Trophoblast cell (in vitro differentiated cells and primary cell): ENCODE data around the gene TEX22.

ENCODE experiments used
- DNase-seq, 2 donors: peaks; one replicate each; pipeline ENCODE4 v3.0.0-alpha.2; 2016
- H2AFZ ChIP-seq: 2 replicates; pipeline ENCODE4 v1.6.1; 2013; ENCODE audit warnings: low read length, moderate library complexity, mild to moderate bottlenecking; ENCODE audit not compliant: insufficient read depth, poor library complexity
- H2AK5ac ChIP-seq: 2 replicates; pipeline ENCODE4 v1.6.1; 2013; ENCODE audit warnings: mild to moderate bottlenecking, low read length
- H2BK120ac ChIP-seq: 2 replicates; pipeline ENCODE4 v1.6.1; 2013; ENCODE audit warnings: low read length, mild to moderate bottlenecking, moderate library complexity; ENCODE audit not compliant: insufficient read depth, poor library complexity
- H2BK12ac ChIP-seq: 2 replicates; pipeline ENCODE4 v1.6.1; 2013; ENCODE audit warnings: mild to moderate bottlenecking, low read length, moderate library complexity
- H2BK5ac ChIP-seq: 2 replicates; pipeline ENCODE4 v1.6.1; 2013; ENCODE audit warnings: low read length, low read depth, moderate library complexity, mild to moderate bottlenecking; ENCODE audit not compliant: poor library complexity
- H3K14ac ChIP-seq: 2 replicates; pipeline ENCODE4 v1.6.1; 2013; ENCODE audit warnings: mild to moderate bottlenecking, low read length
- H3K18ac ChIP-seq: 2 replicates; pipeline ENCODE4 v1.6.1; 2013; ENCODE audit warnings: mild to moderate bottlenecking, low read length
- H3K23ac ChIP-seq: 2 replicates; pipeline ENCODE4 v1.6.1; 2013; ENCODE audit warnings: low read length
- H3K27ac ChIP-seq: 2 replicates; pipeline ENCODE4 v1.5.1; 2013; ENCODE audit warnings: low read depth, mild to moderate bottlenecking, inconsistent platforms, low read length, moderate library complexity
- H3K27me3 ChIP-seq: 2 replicates; pipeline ENCODE4 v1.6.1; 2013; ENCODE audit warnings: inconsistent platforms, mild to moderate bottlenecking, low read length, moderate library complexity; ENCODE audit not compliant: insufficient read depth
- H3K36me3 ChIP-seq, 2 experiments: 1 replicate in 1 of 2; 2 replicates in 1 of 2; pipeline ENCODE4 v1.6.1; 2013; ENCODE audit warnings: low read length in 2 of 2, mild to moderate bottlenecking in 2 of 2, moderate library complexity in 1 of 2; ENCODE audit not compliant: insufficient read depth in 2 of 2, control insufficient read depth in 1 of 2
- H3K4ac ChIP-seq: 2 replicates; pipeline ENCODE4 v1.6.1; 2013; ENCODE audit warnings: low read depth, mild to moderate bottlenecking, low read length, moderate library complexity
- H3K4me1 ChIP-seq, 2 experiments: 1 replicate in 1 of 2; 2 replicates in 1 of 2; pipeline ENCODE4 v1.6.1; 2013; ENCODE audit warnings: low read length in 2 of 2, mild to moderate bottlenecking in 2 of 2, moderate library complexity in 1 of 2; ENCODE audit not compliant: insufficient read depth in 2 of 2, control insufficient read depth in 1 of 2
- H3K4me2 ChIP-seq: 2 replicates; pipeline ENCODE4 v1.6.1; 2013; ENCODE audit warnings: inconsistent platforms, mild to moderate bottlenecking, low read length, moderate library complexity
- H3K4me3 ChIP-seq: 2 replicates; pipeline ENCODE4 v1.5.1; 2013; ENCODE audit warnings: mild to moderate bottlenecking, low read depth, low read length, inconsistent platforms
- H3K79me1 ChIP-seq: one replicate; pipeline ENCODE4 v1.6.1; 2013; ENCODE audit warnings: low read length
- H3K79me2 ChIP-seq: 2 replicates; pipeline ENCODE4 v1.6.1; 2013; ENCODE audit warnings: low read length, mild to moderate bottlenecking; ENCODE audit not compliant: control insufficient read depth, insufficient read depth, poor library complexity
- H3K9ac ChIP-seq: 2 replicates; pipeline ENCODE4 v1.6.1; 2013; ENCODE audit warnings: mild to moderate bottlenecking, low read length
- H3K9me3 ChIP-seq: 2 replicates; pipeline ENCODE4 v1.6.1; 2013; ENCODE audit warnings: low read depth, mild to moderate bottlenecking, control low read depth, inconsistent platforms, low read length; ENCODE audit not compliant: insufficient read depth
- H4K12ac ChIP-seq: 2 replicates; pipeline ENCODE4 v1.6.1; 2013; ENCODE audit warnings: low read depth, mild to moderate bottlenecking, low read length, moderate library complexity
- H4K8ac ChIP-seq: 2 replicates; pipeline ENCODE4 v1.6.1; 2013; ENCODE audit warnings: low read depth, mild to moderate bottlenecking, low read length, moderate library complexity
- H4K91ac ChIP-seq: one replicate; pipeline ENCODE4 v1.6.1; 2013; ENCODE audit warnings: low read depth, mild to moderate bottlenecking, low read length, moderate library complexity
- WGBS: extraction: QIAGEN DNeasy Blood & Tissue Kit; methylation state at CpG from one replicate; pipeline ENCODE4 v1.1.7; 2013; ENCODE audit warnings: missing lambda C conversion rate; ENCODE audit not compliant: insufficient read length, insufficient coverage; ENCODE audit errors: extremely low coverage; 5-methylcytosine and 5-hydroxymethylcytosine counted together

Gene TEX22

GRCh38 chr14:105398726-105399465, 558 bp downstream of the TEX22 start:
- Histone ChIP-seq H3K4me3 (peak overlapping the region; percentile 77), H3K79me2 (peaks cover 5% of the 10 kb centered on the region)

GRCh38 chr14:105399466-105399775, 1.1 kb downstream of the TEX22 start:
- Histone ChIP-seq H3K23ac (no peak overlapping the region), H3K18ac (peak overlapping the region; percentile 11), H3K9ac (no peak overlapping the region), H3K4me3 (no peak overlapping the region), H3K4me2 (peak overlapping the region; percentile 76), H3K14ac (no peak overlapping the region), H3K27ac (no peak overlapping the region), H3K4me1 (peaks cover 11 to 15% of the 10 kb centered on the region in 2 experiments), H4K12ac (peak overlapping the region; percentile 23), H4K8ac (peak overlapping the region; percentile 25), H2AK5ac (no peak overlapping the region), H3K4ac (no peak overlapping the region), H2AFZ (no peak overlapping the region), H2BK120ac (no peak overlapping the region), H3K79me1 (peaks cover 10% of the 10 kb centered on the region), H2BK12ac (no peak overlapping the region), H4K91ac (no peak overlapping the region), H3K27me3 (no peaks in the 10 kb centered on the region), H3K36me3 (peaks cover 14 to 17% of the 10 kb centered on the region in 2 experiments), H2BK5ac (no peak overlapping the region), H3K9me3 (peaks cover 31% of the 10 kb centered on the region), H3K79me2 (peaks cover 5% of the 10 kb centered on the region)
- no CpG with 5 or more reads among the region's 8 CpGs for WGBS
- DNase-seq = no peak

More at GRCh38 chr14:105398726-105399465, 558 bp downstream of the TEX22 start:
- Histone ChIP-seq H2BK5ac (peak overlapping the region; percentile 31), H3K36me3 (peaks cover 14 to 19% of the 10 kb centered on the region in 2 experiments), H2BK12ac (peak overlapping the region; percentile 42), H2AK5ac (peak overlapping the region; percentile 99), H3K4ac (peak overlapping the region; percentile 69), H3K14ac (peak overlapping the region; percentile 95), H3K27me3 (no peaks in the 10 kb centered on the region), H3K4me1 (peaks cover 11 to 15% of the 10 kb centered on the region in 2 experiments), H3K79me1 (peaks cover 10% of the 10 kb centered on the region), H4K91ac (peak overlapping the region; percentile 95), H3K9ac (peak overlapping the region; percentile 30), H4K8ac (peak overlapping the region; percentile 99), H3K18ac (peak overlapping the region; percentile 87), H2AFZ (peak overlapping the region; percentile 78), H3K9me3 (peaks cover 28% of the 10 kb centered on the region), H3K4me2 (peak overlapping the region; percentile 76), H2BK120ac (peak overlapping the region; percentile 91), H3K23ac (no peak overlapping the region), H4K12ac (peak overlapping the region; percentile 90), H3K27ac (no peak overlapping the region)
- WGBS = no CpG with 5 or more reads among the region's 41 CpGs
- DNase-seq = peak; percentile 37 to 47

- Histone ChIP-seq H3K4me2 (no peak overlapping the region), H4K8ac (no peak overlapping the region), H2AK5ac (no peak overlapping the region), H3K27me3 (no peaks in the 10 kb centered on the region), H4K12ac (no peak overlapping the region), H3K27ac (no peak overlapping the region), H2AFZ (no peak overlapping the region), H3K36me3 (peaks cover 12 to 15% of the 10 kb centered on the region in 2 experiments), H3K18ac (no peak overlapping the region), H3K9ac (no peak overlapping the region), H2BK12ac (no peak overlapping the region), H2BK120ac (no peak overlapping the region), H3K4me1 (peaks cover 11 to 15% of the 10 kb centered on the region in 2 experiments), H3K79me2 (peaks cover 5% of the 10 kb centered on the region), H3K23ac (no peak overlapping the region), H3K79me1 (peaks cover 10% of the 10 kb centered on the region), H2BK5ac (no peak overlapping the region), H3K4ac (no peak overlapping the region), H3K9me3 (peaks cover 34% of the 10 kb centered on the region), H3K14ac (no peak overlapping the region), H3K4me3 (no peak overlapping the region), H4K91ac (no peak overlapping the region)
- no CpG with 5 or more reads among the region's 9 CpGs for WGBS
- no peak for DNase-seq
These were observed 1.7 kb downstream of the TEX22 start for GRCh38 chr14:105400016-105400415.

- no CpG with 5 or more reads among the region's 9 CpGs for WGBS
- Histone ChIP-seq H2BK5ac (no peak overlapping the region), H4K12ac (no peak overlapping the region), H3K27ac (no peak overlapping the region), H2BK120ac (no peak overlapping the region), H3K4ac (no peak overlapping the region), H3K4me2 (no peak overlapping the region), H3K9me3 (peaks cover 34% of the 10 kb centered on the region), H2BK12ac (no peak overlapping the region), H3K4me1 (peaks cover 11 to 15% of the 10 kb centered on the region in 2 experiments), H3K79me2 (peaks cover 5% of the 10 kb centered on the region), H3K9ac (no peak overlapping the region), H3K79me1 (peaks cover 10% of the 10 kb centered on the region), H3K27me3 (no peaks in the 10 kb centered on the region), H3K23ac (no peak overlapping the region), H4K8ac (no peak overlapping the region), H3K18ac (no peak overlapping the region), H4K91ac (no peak overlapping the region), H3K4me3 (no peak overlapping the region), H2AK5ac (no peak overlapping the region), H3K14ac (no peak overlapping the region), H3K36me3 (peaks cover 12 to 15% of the 10 kb centered on the region in 2 experiments), H2AFZ (no peak overlapping the region)
- no peak for DNase-seq
These were observed 3.4 kb downstream of the TEX22 start for GRCh38 chr14:105401699-105402098.
